AML-193 (cell line): ENCODE data around the gene STKLD1.

Experiments used
- DNase-seq, 2 experiments: peaks; one replicate each; lab custom pipeline; 2025; lab: John Stamatoyannopoulos, UW

Gene STKLD1

DNA sequence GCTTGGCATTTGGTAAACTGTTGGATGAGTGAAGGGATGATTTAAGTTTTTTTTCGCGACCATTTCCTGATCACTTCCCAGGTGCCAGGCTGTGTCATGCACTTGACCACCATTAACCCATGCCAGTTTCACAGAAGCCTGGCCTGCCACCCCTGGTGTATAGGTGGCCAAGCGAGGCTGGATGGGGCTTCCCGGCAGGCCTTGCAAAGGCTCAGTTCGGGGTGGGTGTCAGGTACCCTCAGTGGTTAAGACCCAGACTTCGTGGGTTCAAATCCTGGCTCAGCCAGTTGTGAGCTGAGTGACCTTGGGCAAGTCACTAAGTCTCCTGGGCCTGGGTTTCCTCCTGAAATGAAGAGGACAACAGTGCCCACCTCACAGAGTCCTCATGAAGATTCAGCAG is 30.6 kb upstream of the STKLD1 start:
- no peak for DNase-seq

DNA sequence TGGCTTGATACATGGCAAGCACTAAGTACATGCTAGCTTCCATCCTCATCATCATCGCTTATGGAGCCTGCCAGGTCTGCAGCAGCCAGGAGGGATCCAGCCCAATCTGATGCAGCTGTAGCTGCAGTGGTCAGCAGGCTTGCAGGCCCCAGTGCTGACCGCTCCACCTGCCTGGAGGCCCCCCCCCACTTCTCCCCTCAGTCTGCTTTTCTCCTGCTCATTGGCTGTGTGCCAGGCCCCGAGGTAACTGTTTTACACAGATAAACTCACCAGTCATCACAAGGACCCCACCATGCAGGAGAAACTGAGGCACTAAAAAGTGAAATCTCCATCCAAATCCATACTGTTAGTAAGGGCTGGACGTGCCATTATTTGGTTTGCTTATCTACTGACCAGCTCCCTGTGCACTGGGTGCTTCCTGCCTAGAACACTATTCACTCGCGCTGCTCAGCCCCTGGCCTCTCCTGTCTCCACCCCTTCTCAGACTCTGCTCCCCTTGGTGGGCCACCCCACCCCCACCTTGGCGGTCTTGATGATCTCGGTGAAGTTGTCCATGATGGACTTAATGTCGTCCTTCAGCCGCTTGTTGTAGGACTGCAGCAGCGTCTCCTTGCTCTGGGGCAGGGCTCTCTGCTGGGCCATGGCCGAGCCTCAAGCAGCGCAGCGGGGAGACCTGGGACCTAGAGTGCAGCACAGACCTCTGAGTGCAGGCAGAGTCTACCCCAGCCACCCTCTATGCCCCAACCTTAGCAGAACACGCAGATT is 30.0 kb upstream of the STKLD1 start:
- no peak for DNase-seq

DNA sequence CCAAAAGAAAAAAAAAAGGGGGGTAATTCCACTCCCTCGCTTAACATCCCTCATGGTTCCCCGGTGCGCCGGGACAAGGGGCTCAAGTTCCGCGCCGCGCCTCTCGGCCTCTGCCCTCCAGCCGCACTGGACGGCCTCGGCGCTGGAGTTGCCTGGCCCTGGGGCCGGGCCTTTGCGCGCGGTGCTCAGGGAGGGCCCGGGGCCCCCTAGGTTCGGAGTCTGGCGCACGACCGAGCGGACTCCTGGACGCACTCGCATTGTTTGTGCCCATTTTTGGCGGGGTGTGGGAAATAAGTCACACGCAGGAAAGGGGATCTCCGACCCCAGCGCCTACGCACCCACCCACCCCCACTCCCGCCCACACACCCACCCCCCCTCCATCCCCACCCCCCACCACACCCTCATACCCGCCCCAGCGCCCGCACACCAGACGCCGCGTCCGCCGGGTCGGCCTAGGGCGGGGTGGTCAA is 28.6 kb upstream of the STKLD1 start:
- peak in 1 of 2 experiments; percentile 21 for DNase-seq

DNA sequence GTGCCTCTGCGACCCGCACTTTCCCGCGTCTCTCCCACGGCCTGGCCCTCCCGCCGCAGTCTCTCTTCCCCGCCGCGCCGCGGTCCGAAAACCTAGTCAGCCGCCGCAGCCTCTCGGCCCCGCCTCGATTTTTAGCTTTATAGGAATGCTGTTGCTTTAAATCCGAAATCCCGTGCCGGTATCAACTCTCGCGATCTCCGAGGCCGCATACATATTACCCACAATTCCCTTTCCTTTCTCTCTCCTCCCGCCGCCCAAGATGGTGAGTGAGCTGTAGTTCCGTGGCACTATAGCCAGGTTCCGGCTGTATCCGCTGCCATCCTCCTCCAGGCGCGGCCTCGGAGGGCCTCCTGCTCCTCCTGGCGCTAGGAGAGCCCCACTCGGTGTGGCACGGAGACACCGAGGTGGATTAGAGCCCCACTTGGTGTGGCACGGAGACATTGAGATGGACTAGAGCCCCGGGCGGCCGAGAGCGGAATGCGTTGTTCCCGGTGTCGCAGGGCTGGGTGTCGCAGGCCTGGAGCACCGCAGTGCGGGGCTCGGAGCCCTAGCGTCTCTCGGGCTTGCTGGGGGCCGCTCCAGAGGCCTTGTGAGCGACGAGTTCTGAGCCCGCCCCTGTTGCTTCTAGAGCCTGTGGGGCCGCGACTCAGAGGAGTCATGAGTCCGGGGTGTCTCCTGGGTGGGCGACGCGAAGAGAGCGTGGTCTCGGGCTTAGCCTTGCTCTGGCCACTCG is 28.0 kb upstream of the STKLD1 start, which contains the start of the genes MED22 and RPL7A:
Gene MED22, minus strand, starts transcription at position 147 of the 733 bp plus-strand sequence. CDS start 1,469 bp downstream, outside the sequence.
Gene RPL7A, plus strand, starts transcription at position 234 of the 733 bp plus-strand sequence. Its CDS starts 26 bp downstream, at position 260.
- peak; percentile 90 to 94 for DNase-seq

DNA sequence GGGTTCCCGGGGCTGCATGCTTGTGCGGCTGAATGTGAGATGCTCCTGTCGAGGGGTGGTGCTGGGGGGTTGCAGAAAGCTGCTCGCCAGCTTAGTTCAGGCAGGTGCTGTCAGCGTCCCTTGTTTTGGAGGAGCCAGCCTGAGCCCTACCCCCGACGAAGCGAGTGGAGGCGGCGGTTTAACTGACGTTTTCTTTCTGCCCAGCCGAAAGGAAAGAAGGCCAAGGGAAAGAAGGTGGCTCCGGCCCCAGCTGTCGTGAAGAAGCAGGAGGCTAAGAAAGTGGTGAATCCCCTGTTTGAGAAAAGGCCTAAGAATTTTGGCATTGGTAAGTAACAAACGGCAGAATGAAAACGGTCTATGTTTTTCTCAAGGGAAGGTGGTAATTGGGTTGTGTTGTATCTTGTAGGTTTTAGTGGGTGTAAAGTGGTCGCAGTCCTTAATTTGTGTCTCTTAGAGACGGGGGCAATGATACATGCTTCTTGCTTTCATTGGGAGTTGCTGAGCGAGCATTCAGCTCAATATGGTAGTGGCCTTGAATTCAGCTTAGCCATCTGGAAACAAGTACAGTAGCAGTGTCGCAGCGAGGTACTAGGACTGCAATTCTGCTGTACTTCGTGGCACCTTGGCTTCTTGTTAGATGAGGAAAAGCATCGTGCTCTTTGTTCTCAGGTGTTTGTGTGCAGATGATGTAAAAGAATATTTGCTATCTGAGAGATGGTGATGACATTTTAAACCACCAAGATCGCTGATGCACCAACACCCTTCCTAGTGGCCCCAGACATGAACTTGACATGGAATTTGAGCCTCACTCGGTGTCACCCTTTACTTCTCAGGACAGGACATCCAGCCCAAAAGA is 27.2 kb upstream of the STKLD1 start:
- DNase-seq: no peak

DNA sequence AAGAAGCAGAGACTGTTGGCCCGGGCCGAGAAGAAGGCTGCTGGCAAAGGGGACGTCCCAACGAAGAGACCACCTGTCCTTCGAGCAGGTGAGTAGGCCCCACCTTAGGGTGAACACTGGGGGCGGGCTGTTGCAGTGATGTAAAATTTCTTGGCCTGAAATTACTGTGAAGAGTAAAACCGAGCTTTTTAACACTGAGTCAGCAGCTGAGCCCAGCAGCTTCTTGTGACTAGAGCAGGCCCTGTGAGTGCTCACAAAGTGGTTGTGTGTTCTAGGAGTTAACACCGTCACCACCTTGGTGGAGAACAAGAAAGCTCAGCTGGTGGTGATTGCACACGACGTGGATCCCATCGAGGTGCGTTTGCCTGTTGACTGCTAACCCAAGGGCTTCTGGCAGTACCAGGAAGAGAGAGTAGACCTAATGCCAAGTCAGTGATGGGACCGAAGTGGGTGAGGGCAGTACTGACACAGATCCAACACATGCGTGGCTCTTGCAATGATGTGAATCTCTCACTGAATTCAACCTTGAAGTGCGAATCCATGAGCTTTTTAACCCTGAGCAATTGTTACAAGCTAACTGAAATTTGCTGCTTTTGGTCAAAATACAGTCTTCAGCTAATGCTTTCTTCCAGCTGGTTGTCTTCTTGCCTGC is 26.1 kb upstream of the STKLD1 start:
- no peak for DNase-seq

DNA sequence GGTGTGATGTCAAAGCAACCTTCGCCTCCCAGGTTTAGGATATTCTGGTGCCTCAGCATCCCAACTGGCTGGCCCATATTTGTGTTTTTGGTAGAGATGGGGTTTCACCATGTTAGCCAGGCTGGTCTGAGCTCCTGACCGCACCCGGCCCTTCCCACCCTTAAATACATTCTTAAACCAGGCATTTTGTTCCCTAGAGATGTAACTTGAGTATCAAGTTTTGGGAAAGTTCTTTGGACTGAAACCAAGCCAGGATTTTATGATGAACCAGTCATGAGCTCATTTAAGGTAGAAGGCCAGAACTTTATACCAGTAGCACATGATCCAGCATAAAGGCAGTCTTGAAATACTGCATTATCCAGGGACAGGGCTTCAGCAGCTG is 24.6 kb upstream of the STKLD1 start:
- no peak for DNase-seq

DNA sequence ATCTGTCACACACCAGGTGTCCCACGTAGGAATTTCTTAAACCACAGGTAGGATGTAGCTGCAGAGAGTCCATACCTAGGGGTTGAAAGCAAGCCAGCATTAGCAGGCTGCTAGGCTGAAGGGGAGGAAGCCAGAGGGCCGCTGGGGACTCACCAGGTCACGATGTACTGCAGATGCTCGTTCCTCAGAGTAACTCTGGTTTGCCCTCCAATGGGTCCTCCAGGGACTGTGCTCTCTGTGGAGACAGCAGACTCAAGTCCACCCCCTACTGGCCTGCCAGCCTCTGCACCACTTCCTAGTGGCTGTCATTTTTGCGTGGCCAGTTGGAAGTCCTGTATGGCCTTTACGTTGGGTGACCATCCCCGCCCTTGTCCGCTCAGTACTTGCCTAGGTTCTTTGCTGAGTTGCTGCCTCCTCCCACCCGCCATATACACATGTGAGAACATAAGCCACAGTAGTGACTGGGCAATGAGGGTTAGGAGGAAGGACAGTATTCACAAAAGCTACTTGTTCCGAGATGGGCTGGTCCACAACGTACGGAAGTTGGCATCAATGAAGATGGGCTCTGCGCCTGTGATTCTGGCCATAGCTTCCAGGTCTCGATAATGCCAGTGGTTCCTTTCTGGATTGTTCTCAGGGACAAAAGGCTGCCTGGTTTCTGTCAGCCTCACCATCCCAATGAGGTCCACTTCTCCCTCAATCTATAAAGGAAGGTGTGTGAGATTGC is 24.1 kb upstream of the STKLD1 start:
- DNase-seq: peak; percentile 48 to 53

DNA sequence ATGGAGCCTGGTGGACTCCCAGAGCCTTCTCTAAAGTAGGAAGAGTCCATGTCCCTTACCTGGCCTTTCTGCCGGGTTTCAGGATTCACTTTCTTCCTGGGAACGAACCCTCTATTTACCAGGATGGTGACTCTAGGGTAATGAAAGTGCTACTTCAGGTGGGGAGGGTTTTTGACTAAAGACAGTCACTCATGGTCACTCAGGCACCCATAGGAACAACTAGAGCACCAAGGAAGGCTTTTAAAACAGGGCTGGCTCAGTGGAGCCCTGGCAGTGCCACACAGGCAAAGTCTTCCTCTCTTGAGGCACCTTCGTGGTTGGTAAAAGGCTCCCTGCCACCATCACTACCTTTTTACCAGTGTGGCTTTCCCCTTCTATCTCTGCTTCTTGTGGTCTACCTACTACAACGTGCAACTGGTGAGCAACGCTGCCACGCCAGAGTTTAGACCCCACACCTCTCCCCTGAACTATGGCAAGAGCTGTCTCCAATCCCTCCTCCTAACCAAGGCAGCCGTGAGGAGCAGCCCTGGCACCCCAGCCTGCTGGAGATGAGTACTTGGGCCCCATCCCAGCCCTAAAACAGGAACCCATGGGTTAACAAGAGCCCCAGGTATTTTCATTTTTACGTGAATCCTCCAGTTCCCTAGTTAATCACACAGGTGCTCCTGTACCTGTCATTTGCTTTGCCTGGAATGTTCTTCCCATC is 23.4 kb upstream of the STKLD1 start:
- no peak for DNase-seq

DNA sequence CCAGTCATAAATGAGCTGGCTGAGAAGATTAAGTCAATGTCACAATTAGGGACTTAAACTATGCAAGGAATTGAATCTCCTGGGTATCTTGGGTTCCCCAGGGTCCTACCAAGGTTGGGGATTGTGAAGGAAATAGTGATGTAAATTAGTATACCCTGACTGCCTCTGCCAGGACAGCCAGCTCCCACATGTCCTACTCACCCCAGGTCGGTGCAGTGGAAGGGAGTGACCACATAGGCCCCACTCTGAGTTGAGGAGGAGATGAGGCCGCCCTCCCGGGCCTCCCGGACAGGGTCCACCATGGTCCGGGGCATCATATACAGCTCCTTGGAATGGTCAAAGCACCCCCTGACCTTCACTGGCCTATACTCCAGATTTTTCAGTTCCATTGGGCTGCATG is 22.6 kb upstream of the STKLD1 start:
- no peak for DNase-seq

DNA sequence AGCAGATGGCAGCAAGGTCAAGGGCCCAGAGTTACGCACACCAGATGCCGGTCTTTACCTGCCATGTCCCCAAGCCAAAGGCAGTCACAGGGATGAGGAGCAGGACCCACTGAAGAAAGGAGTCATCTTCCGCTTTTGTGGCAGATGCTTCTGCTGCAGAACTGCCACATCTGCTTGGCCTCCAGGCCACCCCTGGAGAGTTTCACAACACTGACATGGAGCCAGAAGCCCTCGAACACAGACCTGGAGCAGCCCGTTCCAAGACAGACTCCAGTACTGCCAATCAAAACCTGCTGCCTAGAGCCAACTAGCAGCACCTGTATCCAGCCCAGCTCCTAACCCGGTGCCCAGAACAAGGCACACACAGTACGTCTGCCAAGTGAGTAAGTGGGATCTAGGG is 21.4 kb upstream of the STKLD1 start:
- DNase-seq: peak; percentile 41 to 60

DNA sequence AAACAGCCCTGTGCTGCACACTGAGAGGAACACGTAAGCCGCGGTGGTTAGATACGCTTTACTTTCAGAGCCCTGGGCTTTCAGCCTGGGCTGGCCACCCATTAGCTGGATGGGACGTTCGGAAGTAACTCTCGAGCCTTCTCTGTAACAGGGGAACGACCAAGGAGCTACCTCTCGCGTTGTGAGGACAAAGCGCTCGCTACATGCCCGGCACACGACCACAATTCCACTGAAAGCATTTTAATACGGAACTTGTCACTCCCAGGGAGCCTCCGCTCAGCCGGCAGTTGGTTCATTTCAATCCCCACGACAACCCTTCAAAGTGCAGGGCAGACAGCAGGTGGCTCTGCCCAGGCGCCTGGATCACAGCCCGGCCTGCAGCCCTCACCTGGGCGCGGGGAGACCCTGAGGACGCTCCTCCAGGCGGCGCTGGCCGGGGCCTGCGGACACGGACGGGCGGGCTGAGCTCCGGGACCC is 20.2 kb upstream of the STKLD1 start:
- no peak for DNase-seq

DNA sequence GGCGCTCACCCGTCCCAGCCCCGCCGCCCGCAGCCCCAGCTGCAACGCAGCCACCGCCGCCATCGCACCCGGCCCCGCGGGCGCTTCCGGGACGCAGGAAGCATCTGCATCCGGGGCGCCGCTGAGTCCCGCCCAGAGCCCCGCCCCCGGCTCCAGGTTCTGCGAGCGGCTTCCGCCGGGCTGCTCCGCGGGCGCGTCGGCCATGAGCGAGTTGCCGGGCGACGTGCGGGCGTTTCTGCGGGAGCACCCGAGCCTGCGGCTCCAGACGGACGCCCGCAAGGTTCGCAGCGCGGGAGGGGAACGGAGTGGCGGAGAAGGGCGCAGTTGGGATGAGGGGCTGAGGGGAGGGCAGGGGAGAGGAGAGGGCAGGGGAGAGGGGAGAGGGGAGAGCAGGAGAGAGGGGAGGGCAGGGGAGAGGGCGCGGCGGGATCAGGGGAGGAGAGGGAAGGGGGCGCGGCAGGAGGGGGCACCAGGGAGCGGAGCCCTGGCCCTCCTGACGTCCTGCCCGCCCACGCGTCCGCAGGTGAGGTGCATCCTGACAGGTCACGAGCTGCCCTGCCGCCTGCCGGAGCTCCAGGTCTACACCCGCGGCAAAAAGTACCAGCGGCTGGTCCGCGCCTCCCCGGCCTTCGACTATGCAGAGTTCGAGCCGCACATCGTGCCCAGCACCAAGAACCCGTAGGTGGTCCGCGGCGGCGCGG is 19.6 kb upstream of the STKLD1 start, which contains the start of the genes SURF1 and SURF2:
Gene SURF1, minus strand, starts transcription at position 97 of the 701 bp plus-strand sequence. Its CDS starts 34 bp downstream, at position 63.
Gene SURF2, plus strand, starts transcription at position 160 of the 701 bp plus-strand sequence. Its CDS starts 43 bp downstream, at position 203.
- DNase-seq: peak; percentile 67 to 71

DNA sequence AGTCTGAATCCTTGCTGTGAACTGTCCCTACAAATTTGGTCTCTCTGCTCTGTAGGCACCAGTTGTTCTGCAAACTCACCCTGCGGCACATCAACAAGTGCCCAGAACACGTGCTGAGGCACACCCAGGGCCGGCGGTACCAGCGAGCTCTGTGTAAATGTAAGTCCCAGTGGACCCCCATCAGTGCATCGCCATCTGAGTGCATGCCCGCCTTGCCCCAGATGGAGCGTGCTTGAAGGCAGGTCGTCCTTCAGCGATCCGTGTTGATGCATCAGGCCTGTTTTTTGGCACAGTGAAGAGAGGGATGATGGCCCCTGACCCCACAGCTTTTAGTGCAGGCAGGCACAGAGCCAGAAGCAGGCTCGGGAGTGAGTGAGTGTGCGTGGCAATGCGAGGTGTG is 18.5 kb upstream of the STKLD1 start:
- no peak for DNase-seq

DNA sequence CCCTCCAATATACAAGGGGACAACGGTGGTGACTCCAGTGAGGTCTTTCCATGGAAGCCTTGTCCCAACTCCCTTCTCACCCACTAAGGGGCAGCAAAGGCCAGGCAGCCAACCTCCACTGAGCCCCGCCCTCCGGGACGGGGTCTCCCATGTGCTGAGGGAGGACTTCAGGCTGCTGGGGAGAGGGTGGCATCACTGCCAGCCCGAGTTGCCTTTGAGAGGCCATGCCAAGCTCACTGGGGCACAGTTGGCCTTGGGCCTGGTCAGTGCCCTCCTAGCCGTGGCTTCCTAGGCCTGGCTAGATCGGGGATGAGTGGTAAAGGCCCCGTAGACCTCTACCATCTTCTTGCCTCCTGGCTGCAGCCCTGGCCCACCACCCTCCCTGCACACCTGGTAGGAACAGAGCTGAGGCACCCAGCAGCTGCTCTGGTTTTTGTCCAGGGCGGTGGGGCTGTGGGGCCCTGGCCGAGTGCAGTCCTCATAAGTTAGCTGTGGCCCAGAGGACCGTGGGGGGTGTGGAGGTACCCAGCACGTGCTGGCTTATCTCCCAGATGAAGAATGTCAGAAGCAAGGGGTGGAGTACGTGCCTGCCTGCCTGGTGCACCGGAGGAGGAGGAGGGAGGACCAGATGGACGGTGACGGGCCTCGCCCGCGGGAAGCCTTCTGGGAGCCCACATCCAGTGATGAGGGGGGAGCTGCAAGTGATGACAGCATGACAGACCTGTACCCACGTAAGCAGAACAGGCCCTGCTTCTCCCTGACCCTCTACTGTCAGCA is 16.6 kb upstream of the STKLD1 start:
- no peak for DNase-seq

DNA sequence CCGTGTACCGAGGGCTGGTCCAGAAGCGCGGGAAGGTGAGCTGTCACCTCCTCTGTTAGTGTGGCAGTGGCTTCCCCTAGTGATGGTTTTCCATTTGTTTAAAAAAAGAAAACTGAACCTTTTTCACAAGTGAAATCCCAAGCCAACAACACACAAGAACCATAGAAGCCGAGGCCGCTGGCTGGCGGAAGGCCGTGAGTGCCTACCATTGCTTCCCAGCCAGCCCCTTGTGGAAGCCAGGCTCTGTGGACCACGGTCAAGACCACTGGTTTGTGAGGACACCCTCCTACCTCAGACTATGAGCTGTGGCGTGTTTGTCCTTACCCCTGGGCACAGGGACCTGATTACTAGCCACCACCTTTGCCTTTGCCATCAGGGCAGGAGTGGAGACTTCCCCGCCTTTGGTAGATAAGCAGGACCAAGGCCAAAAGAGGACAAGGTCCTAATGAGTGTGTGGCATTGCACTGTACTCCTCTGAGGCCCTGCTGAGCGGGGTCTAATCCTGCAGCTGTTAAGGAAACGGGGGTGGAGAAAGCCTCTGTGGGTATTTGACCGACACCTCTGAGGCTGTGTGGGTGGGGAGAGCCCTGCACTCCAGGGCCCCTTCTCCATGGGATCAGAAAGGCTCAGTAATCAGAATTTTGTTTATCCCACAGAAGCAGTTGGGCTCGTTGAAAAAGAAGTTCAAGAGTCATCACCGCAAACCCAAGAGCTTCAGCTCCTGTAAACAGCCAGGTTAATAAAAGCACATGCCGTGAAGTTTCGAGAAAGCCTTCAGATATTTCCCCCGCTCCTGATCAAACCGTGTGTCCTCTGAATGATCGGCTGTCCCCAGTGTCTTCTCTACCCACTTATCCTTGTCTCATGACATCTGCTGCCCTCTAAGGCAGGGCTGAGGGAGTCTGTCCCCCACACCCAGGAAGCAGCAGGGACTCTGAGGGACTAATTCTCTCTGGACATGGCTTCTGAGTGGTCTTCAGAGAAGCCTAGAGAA is 15.5 kb upstream of the STKLD1 start:
- DNase-seq: no peak

DNA sequence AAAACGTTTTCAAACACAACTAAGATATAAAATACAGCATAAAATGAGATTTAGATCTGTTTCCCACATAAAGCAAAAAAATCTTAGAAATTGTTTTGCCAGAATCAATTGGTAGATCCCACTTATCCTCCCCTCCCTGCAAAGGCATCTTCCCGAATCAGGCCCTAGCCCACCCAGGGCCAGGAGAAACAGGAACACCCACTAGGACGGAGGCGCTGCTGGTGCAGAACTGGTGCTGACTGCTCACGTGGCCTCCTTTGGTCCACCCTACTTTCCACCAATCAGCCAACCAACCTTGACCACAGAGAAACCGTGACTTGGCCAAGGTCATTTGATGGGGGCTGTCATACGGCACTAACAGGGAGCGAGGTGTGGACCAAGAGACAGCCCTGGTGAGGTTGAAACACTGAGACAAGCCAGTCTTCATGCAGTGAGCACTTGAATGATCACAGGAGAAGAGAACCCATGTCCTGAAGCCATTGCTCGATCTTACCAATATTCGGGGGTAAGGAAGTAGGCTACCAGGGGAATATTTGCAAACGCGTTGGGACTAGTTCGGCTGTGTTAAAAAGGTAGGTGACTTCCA is 14.6 kb upstream of the STKLD1 start:
- no peak for DNase-seq
